Left lobe of liver (tissue), 2 donors: ENCODE data around the gene SIDT1. TPM values are rescaled to one million over a fixed set of nuclear protein-coding genes. Genes with fewer than 3 reads are reported as not detected.

Source experiments
- ATAC-seq: fragments of 200-7000 bp; cut with Tn5 transposase; one replicate; pipeline ENCODE4 v1.9.1; 2020; ENCODE audit warnings: mild to moderate bottlenecking, moderate library complexity
- DNase-seq: peaks from one replicate; pipeline ENCODE4 v3.0.0-alpha.2; 2020; ENCODE audit warnings: low spot score
- total RNA-seq: library from RNA; stranded (reverse); gene quantifications from one replicate; pipeline ENCODE4 v1.2.1, GENCODE V29; 2021
- donor health status: DM: no; HTN: no; CAD: no; lungs with moderate emphysema.
- donor health status: DM: no; HTN: yes; CAD: no.

Gene SIDT1
- total RNA-seq = 0.55 TPM

DNA sequence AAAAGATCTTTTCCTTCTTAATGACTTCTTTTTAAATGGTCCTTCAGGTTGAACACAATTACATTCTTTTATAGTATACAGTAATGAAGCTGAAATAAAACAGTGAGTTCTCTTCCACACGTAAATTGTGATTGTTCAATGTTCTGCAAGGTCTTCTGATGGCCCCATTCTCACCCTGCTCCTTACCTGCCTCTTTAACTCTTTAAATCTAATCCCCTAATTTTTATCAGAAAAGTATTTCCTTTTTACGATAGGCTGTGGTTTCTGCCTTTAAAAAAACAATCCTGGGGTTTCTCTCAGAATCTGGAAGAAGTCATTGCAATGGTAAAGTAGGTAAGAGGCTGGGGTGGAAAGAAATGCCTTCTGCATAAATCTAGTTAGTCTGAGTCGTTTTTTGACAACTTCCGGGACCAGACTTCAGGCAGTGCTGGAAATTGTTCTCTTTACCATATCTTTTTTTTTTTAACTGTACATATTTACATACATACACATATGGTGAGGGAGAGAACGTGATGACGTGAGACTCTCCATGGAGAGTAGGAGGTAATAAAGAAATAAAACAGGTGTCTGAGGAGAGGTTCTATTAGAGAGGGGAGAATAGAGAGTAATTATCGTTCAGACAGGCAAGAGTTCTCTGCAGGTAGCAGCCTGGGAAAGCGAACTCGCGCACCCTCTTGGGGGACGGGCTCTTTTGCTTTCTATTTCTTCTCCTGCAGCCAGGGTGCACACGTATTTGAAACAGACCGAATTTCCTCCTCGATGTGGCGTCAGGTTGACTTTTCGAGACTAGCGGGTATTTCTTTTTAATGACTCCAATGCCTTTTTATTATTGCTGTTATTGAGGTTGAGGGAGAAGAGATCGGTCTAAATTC lies at the start of gene SIDT1:
Gene SIDT1 (plus strand): TSS at position 730 of the 872 bp plus-strand sequence. CDS start 467 bp downstream, outside the sequence.
- DNase-seq = no peak
- ATAC-seq = peak; percentile 87

DNA sequence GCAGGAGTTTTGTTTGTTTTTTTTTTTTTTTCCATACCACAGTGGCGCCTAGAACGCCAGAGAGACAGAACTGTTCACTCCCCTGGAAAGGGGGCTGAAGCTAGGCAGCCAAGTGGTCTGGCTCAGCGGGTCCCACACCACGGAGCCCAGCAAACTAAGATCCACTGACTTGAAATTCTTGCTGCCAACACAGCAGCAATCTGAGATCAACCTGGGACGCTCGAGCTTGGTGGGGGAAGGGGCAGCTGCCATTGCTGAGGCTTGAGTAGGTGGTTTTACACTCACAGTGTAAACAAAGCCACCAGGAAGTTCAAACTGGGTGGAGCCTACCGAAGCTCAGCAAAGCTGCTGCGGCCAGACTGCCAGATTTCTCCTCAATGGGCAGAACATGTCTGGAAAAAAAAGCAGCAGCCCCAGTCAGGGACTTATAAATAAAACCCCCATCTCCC lies 47.2 kb upstream of the SIDT1 start:
- no peak for DNase-seq

DNA sequence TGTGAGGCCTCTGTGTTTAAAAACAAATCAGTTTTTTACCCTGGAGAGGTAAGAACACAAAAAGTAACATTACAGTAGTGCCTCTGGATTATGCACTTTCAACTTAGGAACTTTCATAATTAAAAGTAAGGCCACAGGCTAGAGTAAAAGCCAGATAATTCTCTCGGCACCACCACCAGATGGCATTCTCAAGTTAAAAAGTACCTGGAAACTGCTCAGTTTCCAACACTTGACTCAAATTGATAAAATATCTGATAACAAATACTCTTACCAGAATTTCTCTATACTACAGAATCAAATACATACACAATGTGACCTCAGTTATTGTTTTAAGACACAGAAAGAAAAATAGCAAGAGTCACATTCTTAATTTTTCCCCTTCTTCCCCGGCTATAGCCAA lies 37.3 kb upstream of the SIDT1 start:
- ATAC-seq (peak; percentile 92), DNase-seq (no peak)

More for the DNA sequence above, 47.2 kb upstream of the SIDT1 start:
- no peak for ATAC-seq

DNA sequence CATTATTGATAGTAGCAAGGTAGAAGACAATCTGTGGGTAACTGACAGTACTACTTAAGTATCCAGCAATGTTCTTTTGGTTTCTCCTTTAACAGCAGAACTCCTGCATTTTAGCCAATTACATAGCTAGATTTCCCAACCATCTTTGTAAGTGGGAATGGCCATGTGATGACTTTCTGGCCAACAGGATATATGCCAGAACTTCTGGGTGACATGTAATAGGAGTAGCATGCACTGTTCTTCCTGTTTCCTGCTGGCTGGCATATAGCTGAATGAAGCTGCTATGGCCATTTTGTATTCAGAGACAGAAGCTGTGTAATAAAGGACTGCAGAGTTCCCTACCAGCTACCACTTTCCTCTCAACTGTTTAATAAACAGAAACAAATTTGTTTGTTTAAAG lies 35.4 kb upstream of the SIDT1 start:
- DNase-seq (no peak), ATAC-seq (no peak)

DNA sequence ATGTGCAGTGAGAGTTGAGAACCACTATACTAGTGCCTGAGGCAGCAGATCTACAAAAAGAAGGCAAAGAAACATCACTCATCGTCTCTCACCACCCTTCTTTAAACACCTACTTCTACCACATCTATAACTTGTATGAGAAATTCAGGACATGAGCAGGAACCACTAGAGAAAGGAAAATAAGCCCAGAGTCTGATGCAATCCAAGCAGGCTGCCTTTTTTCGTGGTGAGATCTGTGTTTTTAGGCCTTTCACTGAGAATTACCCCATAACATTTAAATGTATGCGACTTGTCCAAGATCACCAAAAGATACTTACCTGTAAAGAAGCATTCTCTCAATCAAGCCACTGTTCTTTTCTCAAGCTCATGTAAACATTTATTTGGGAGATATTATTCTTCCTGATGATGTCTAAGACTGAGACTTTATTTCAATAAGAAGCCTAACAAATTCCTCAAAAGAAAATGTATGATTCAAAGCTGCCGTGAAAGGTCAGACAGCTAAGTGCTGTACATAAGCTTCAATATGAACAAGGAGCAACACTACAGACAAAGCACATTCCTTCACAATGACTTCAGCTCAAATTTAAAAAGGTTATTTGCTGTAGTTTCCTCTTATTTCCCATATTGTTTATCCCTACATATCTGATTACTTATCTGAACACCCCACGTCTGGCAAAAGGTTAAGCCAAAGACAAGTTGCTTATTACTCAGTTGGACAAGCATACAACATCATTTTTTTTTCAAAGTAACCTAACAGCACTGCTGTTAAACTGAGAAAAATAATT lies 33.9 kb upstream of the SIDT1 start:
- ATAC-seq (no peak), DNase-seq (no peak)

DNA sequence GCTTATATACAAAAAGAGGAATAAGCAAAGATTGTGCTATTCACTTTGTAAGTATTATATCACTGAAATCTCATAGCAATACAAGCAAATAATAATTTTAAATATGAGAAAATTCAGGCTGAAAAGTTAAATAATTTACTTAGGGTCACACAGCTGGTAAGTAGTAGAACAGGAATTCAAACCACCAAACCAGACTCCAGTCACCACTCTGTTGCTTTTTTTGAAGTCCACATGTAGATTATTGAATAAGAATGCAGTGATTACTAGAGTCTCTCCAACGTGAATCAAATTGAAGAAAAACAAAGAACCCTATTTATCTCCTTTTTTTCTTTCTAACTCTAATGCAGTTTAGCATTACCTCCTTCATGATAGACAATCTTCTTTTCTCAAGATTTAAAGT lies 33.3 kb upstream of the SIDT1 start:
- ATAC-seq (no peak), DNase-seq (no peak)

DNA sequence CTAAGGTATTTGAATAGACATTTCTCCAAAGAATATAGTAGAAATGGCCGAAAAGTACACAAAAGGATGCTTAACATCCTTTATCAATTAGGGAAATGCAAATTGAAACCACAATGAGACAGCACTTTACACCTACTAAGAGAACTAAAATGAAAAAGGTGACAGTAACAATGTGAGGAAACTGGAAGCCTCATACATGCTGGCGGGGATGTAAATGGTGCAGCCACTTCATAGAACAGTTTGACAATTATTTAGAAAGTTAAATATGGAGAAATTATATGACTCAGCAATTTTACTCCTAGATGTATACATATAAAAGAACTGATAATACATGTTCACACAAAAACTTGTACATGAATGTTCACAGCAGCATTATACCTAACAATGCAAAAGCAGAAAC lies 30.8 kb upstream of the SIDT1 start:
- ATAC-seq (no peak), DNase-seq (no peak)

DNA sequence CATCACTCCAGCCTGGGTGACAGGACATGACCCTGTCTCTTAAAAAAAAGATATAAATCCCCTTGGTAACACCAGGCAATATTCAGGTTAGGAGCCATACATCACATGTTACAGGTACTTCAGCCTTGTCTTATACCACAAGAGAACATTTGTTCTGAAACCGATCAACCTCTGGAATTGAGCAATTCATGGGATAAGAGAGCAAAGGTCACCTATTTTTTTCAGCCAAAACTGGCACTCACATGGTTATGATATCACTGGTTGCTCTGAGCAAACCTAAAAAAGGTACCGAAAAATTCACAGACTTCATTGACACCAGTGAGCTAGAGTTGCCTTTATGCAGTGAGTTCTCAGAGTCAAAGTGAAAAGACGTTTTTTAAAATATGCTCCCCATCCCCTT lies 26.5 kb upstream of the SIDT1 start:
- ATAC-seq = peak; percentile 96

DNA sequence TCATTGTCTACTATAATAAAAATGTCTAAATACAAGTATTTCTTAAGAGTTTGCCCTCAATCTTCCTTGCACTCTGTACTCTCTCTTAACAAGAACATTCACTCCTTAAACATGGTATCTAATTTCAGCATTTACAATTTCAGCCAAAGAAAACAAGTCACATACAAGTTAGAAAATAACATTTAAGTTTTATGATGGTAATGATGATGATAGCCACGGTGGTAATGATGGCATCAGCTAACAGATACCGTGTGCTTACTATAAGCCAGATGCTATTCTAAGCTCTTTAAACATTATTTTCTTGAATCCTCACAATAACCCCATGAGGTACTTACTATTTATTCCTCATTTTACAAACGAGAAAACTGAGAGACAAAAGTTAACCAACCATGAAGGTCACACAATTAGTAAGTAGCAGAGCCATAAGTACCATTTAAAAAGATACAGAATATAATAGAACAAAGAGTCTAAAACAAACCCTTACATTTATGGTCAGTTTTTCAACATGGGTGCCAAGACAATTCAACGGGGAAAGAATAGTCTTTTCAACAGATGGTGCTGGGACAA lies 24.8 kb upstream of the SIDT1 start:
- ATAC-seq (no peak), DNase-seq (no peak)

More for the DNA sequence above, 26.5 kb upstream of the SIDT1 start:
- DNase-seq = no peak

DNA sequence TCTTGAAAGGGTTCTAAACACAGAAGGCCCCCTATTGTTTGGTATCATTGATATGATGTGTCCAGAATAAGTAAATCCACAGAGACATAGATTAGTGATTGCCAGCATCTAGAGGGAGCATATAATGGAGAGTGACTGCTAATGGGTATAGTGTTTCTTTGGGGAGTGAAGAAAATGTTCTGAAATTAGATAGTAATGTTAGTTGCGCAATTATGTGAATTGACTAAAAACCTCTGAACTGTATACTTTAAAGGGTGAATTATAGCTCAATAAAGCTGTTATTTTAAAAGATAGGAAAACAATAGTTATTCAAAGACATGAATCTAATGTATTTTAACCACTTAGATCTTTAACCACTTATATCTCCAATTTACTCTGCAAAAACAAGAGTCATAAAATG lies 23.4 kb upstream of the SIDT1 start:
- no peak for DNase-seq
- no peak for ATAC-seq

DNA sequence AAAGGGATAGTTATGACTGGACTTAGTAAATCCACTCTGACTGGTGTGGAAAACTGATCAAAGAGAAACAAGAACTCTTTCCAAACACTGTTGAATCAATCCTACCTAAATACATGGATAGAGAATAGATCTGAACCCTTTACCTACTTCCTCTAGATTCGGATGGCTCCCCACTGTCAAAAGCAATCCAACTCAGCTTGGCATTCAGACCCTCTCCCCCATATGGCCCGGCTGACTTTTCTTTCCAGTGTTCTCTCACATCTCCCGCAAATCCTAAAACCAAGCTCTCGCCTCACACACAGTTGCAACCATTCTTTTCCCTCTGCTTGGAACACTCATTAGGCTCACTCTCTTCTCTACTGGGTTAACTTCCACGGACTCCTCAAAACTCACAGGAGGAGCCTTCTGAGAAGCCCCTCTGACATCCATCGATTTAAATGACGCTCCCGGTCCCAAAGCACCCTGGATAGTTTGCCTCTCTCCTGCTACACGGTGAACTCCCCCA lies 18.0 kb upstream of the SIDT1 start:
- ATAC-seq = peak; percentile 23
- no peak for DNase-seq

DNA sequence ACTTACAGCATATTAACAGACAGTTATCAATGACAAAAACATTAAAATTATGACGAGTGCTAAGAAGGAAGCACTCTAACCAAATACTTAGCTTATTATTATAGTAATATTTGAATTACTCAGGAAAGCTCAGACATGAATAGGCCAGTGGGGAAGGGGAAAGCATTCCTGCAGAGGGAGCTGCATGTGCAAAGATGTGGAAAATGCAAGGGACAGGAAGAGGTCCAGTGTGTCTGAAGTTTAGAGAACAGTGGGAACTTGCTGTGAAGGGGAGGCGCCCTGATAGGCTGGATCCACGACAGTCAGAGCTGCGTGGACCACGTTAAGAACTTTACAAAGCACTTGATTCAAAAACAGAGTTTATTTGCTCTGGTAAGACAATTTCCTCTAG lies 16.2 kb upstream of the SIDT1 start:
- no peak for DNase-seq
- ATAC-seq = no peak

DNA sequence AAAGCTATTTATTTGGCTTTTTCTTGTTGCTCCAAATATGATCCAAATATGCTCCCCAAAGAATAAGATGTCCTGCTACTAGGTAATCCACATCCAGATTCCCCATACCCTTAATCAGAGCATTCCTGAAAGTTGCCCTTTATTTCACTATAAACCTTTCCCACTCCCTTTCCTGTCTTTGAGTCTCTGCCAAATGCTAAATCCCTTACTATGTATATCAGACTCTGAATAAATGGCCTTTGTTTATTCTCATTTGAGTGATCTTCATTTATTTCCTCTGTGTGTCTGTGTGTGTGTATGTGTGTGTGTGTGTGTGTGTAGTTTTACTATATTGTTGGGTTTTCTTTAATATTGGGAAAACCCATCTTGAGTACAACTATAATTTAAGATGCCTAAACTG lies 10.4 kb upstream of the SIDT1 start:
- ATAC-seq = no peak
- DNase-seq = no peak

DNA sequence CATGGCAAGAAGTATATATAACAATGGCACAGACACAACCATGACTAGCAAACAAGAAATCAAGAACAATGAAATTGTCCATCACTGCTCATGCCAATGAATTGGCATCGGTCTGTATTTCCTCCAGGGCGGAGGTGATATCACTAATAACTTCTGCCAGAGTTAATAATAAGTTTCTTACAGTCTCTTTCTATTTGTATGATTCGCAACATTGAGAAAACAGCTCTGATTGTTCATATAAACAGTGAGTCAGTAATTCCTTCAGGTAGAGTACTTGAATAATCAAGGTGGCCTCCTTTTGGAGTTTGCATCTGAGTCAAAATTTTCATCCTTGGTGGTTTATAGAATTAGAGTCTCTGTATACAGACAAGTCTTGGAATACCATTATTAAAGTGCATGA lies 9.1 kb upstream of the SIDT1 start:
- no peak for ATAC-seq

DNA sequence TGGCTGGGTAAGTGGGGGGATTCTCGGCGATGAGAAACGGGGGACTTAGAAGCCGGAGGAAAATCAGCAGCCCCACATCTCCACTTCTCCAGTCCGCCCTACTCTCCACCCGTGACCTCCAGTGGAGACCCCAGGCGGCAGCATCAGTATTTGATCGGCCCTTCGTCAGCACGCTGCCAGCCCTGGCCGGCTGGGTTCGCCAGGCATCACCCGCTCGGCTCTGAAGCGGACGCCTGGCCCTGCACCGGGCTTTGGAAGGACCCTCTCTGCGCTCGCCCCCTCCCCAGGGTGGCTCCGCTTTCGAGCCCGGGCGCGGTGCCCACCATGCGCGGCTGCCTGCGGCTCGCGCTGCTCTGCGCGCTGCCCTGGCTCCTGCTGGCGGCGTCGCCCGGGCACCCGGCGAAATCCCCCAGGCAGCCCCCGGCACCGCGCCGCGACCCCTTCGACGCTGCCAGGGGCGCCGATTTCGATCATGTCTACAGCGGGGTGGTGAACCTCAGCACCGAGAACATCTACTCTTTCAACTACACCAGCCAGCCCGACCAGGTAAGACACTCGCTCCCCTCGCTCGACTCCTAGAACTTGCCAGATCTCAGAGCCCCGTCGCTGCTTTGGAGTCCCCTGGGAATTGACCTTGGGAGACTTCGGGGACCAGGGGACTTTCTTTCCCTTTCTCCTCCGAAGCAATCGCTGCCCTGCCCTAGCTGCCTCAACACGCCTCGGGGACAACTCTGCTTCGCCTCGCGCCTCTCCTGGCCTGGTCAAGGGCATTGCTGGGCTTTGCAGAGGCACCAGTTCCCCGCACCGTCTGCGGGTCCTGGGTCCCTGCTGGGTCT lies 561 bp downstream of the SIDT1 start:
- ATAC-seq (peak; percentile 75), DNase-seq (no peak)

More for the DNA sequence above, 9.1 kb upstream of the SIDT1 start:
- no peak for DNase-seq

DNA sequence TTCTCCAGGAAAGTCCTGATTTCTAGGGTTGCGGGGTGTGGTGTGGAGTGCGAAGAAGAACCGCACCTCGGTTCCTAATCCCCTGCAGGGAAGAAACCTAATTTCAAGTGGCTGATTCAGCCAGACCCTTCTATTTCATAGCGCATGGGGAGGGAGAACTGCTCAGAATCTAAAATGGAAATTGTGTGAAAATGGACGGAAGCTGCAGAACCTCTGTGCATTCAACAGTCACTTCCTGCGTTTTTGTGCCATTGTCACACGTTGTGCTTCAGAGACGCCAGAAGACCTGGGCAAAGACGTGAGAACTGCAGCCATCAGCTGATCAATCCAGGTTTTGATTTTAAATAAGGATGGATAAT lies 1.2 kb downstream of the SIDT1 start:
- DNase-seq = no peak
- no peak for ATAC-seq

DNA sequence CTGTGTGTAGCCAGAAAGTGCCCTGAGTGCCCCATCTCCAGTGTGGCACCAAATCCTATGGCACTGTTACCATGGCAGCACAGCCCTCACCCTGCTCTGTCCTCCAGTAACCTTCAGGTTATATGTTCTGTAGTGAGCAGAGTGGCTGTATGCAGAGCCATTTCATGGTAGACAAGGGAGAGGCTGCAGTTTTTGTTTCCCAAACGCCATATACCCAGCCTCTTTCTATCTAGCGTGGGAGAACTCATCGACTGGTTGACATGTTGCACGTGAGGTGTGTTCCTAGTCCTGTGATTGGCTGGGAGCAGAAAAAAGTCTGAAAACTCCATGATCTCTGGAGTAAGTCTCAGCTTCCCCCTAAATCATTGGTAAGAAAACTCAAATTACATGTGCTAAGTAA lies 2.0 kb downstream of the SIDT1 start:
- DNase-seq (no peak), ATAC-seq (no peak)

DNA sequence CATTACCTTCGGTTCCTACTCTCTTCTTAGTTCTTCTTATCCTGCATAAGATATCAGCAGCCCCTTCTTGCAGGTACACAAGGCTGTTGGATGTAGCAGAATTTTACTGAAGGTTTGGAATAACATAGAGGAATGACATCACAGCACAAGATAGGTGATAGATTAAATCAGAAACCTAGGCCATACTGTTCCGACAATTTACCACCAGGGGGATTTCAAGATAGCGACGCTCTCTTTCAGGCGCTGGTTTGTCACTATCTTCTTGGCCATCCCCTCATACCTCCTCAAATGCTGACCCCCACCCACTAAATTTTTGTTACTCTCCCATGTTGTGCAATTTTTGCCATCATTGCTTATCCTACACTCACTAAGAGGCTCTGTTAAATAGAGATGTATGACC lies 3.5 kb downstream of the SIDT1 start:
- ATAC-seq (no peak), DNase-seq (no peak)

DNA sequence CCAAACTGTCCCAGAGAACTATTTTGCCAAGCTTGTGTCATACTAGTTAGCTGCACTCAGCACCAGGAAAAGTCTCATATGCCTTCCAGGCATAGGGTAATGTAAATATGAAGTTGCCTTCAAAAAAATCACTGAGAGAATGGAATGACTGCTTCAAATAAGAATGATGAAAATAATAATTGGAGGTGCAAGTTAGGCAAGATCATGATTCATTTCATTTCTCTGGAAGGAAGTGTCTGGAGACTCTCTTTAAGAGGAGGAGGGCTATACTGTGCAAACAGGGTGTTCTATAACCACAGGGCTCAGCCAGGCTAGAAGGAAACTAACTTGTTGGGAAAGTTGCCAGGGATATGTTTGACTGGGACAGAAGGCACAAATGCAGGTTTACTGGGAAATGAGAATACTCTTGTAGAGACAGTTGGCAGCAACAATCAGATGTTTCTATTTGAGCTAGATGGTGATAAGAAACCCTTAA lies 4.3 kb downstream of the SIDT1 start:
- DNase-seq (no peak), ATAC-seq (no peak)

DNA sequence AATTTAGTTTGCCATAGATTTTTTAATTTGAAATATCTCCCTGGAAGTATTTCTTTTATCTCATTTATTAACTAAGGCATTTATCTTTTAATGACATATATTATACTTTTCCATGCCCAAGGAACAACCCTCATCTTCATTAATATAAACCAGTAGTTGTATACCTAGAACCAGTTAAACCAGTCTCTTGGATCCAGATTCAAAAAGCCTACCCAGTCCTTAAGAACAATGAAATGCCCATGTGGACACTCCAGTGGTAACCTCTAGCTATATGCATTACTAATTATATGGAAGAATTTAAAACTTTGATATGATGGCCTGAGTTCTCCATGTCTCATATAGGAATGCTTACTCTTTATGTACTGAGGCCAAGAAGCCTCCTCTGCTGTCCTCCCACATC lies 4.8 kb downstream of the SIDT1 start:
- ATAC-seq = no peak
- no peak for DNase-seq

DNA sequence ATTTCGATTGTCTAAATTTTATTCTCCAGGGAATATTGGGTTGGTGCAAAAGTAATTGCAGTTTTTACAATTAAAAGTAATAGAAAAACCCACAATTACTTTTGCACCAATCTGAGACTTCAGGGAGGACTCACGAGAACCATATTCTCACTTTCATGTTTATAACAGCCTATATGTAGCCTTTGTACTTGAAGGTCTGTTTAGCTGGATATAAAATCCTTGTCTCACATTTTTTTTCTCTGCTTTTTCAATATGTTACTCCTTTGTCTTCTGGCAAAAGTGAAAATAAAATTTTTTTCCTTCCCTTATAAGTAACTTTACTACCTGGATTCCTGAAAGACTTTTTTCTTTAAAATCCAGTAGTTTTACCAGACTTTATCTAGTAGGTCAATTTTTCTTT lies 9.2 kb downstream of the SIDT1 start:
- ATAC-seq (no peak), DNase-seq (no peak)
